Cerebellar nuclear complex (tissue), 1 donor: ENCODE measurements around the gene APEH.

Experiments used
- DNase-seq, 2 experiments: peaks; one replicate each; lab custom pipeline; 2025; lab: John Stamatoyannopoulos, UW

Gene APEH

DNA sequence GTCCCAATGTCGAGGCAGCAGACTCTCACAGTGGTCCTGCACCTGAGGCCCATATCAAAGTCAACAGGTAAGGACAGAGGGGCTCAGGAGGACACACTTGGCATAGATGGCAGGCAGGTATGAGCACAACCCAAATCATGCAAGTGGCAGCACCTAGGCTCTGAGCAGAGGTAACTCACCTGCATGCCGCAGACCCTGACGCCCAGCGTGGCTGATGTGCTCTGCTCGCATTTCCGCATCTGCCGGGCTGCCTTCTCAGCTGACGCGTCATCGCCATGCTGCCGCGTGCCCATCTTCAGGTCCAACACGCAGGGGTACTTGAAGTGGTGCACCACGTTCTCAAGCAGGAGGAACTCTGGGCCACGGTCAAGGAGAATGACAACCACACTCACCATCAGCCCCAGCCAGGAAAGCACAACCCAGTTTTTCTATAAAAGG, 53.8 kb downstream of the APEH start:
- no peak for DNase-seq

- no peak for DNase-seq
These were observed 55.9 kb downstream of the APEH start for GRCh38 chr3:49729966-49730609.

DNA sequence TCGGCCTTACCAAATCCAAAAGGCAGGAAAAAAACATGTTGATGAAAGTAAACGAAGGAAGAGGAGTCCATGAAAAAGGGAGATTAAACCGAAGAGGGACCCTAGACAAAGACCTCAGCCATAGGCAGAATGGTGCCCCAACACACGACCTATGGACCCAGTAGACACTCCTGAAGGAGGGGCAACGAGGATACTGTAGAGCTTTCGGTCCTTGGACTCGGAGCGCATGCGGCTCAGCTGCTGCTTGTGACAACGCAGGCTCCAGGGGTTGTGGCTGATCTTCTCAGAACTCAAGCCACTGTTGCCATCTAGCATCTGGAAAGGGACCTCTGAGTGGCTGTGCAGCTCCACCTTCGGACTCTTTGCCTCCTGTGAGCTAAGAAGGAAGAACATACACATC, 58.4 kb downstream of the APEH start:
- DNase-seq, result no peak

DNA sequence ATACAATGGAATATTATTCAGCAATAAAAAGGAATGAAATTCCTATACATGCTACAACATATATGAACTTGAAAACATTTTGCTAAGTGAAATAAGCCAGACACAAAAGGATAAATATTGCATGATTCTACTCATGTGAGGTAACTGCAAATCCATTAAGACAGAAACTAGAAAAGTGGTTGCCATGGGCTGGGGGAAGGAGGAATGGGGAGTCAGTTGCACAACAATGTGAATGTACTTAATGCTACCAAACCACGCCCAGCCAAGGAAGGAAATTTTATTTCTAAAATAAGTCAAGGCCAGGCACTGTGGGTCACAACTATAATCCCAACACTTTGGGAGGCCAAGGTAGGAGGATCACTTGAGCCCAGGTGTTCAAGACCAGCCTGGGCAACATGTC, 59.4 kb downstream of the APEH start:
- no peak for DNase-seq
